ENCODE results near the gene PKMYT1. TPM values are rescaled to one million over a fixed set of nuclear protein-coding genes. Genes with fewer than 3 reads are reported as not detected.

PKMYT1 gene
- total and polyA plus RNA-seq, 9 of the 15 experiments (the other 6 are each of a cell fraction or from before 2014, with no cell fraction given): 8.7 to 201 (median 37.8) TPM

GRCh38 chr16:3017794-3018506 is 37.7 kb upstream of the PKMYT1 start, which contains the start of gene CLDN6 (continued):
- TF ChIP-seq TOE1 (IDR thresholded peaks at IDR 0.05; ENCODE audit: borderline replicate concordance) (no peak), TOE1 (CRISPR knock-in tag; IDR thresholded peaks at IDR 0.05; ENCODE audit: borderline replicate concordance, low read depth) (no peak), FOSL1 (tag; conservative IDR thresholded peaks at IDR 0.05) (no peak), HSF4 (CRISPR knock-in tag; IDR thresholded peaks at IDR 0.05; ENCODE audit: borderline replicate concordance) (no peak), HMG20A (CRISPR knock-in tag; conservative IDR thresholded peaks at IDR 0.05) (no peak), PHF8 (IDR thresholded peaks at IDR 0.05; ENCODE audit: borderline replicate concordance, low read length) (no peak), MBD1 (CRISPR knock-in tag; IDR thresholded peaks at IDR 0.05) (no peak), KLF13 (tag; IDR thresholded peaks at IDR 0.05; ENCODE audit: borderline replicate concordance, low read depth) (no peak), RERE (CRISPR knock-in tag; IDR thresholded peaks at IDR 0.05; ENCODE audit: borderline replicate concordance) (no peak), SRSF7 (optimal IDR thresholded peaks at IDR 0.05; ENCODE audit: low read depth, low read length) (no peak), NUFIP1 (IDR thresholded peaks at IDR 0.05; ENCODE audit: partially characterized antibody) (no peak), ZNF717 (CRISPR knock-in tag; IDR thresholded peaks at IDR 0.05) (no peak), RAD21 (CRISPR knock-in tag; conservative IDR thresholded peaks at IDR 0.05 in 1 of 2, IDR thresholded peaks at IDR 0.05 in 1 of 2) (peak in 1 of 2 experiments; percentile 37; a peak in 2 of 4 replicates)
